ACC112 (cell line): Measurements from ENCODE around the gene ENOPH1.

Experiments
- H2AFZ ChIP-seq: fragments of 200-600 bp; sonication (generic); one replicate; pipeline ENCODE4 v1.6.0; 2017; ENCODE audit warnings: antibody characterized with exemption, low read length; ENCODE audit not compliant: unreplicated experiment
- H3K27ac ChIP-seq: fragments of 200-600 bp; sonication (generic); 2 replicates; pipeline ENCODE4 v1.5.1; 2014; ENCODE audit warnings: low read depth, mild to moderate bottlenecking, antibody characterized with exemption, low read length, moderate library complexity
- H3K27me3 ChIP-seq: fragments of 200-600 bp; sonication (generic); 2 replicates; pipeline ENCODE4 v1.6.1; 2014; ENCODE audit warnings: mild to moderate bottlenecking, antibody characterized with exemption, low read length, moderate library complexity, mixed read lengths; ENCODE audit not compliant: insufficient read depth
- H3K36me3 ChIP-seq: fragments of 200-600 bp; sonication (generic); 2 replicates; pipeline ENCODE4 v1.6.1; 2016; ENCODE audit warnings: mild to moderate bottlenecking, antibody characterized with exemption, low read length, moderate library complexity, mixed read lengths; ENCODE audit not compliant: insufficient read depth
- H3K4me1 ChIP-seq: fragments of 200-600 bp; sonication (generic); one replicate; pipeline ENCODE4 v1.6.1; 2016; ENCODE audit warnings: low read length, mixed read lengths; ENCODE audit not compliant: insufficient read depth, unreplicated experiment, control insufficient read depth
- H3K4me3 ChIP-seq: fragments of 200-600 bp; sonication (generic); 2 replicates; pipeline ENCODE4 v1.5.1; 2014; ENCODE audit warnings: mild to moderate bottlenecking, low read depth, low read length
- H3K79me2 ChIP-seq: fragments of 200-600 bp; sonication (generic); one replicate; pipeline ENCODE4 v1.6.0; 2016; ENCODE audit warnings: low read length; ENCODE audit not compliant: control insufficient read depth, unreplicated experiment, insufficient read depth

Gene ENOPH1

GRCh38 chr4:82489987-82490386 is 59.6 kb downstream of the ENOPH1 start:
- H3K36me3 ChIP-seq, result no peaks in the 10 kb centered on the region
- no peaks in the 10 kb centered on the region for H3K79me2 ChIP-seq
- H3K27me3 ChIP-seq, result no peaks in the 10 kb centered on the region
- H3K27ac ChIP-seq, result no peak overlapping the region
- no peak overlapping the region for H2AFZ ChIP-seq
- H3K4me1 ChIP-seq, result no peaks in the 10 kb centered on the region
- no peak overlapping the region for H3K4me3 ChIP-seq

- Histone ChIP-seq H3K4me1 (no peaks in the 10 kb centered on the region), H3K27ac (no peak overlapping the region), H3K27me3 (no peaks in the 10 kb centered on the region), H3K36me3 (no peaks in the 10 kb centered on the region), H3K4me3 (no peak overlapping the region), H3K79me2 (no peaks in the 10 kb centered on the region), H2AFZ (no peak overlapping the region)
Observed at GRCh38 chr4:82491251-82491960, 61.0 kb downstream of the ENOPH1 start.

DNA sequence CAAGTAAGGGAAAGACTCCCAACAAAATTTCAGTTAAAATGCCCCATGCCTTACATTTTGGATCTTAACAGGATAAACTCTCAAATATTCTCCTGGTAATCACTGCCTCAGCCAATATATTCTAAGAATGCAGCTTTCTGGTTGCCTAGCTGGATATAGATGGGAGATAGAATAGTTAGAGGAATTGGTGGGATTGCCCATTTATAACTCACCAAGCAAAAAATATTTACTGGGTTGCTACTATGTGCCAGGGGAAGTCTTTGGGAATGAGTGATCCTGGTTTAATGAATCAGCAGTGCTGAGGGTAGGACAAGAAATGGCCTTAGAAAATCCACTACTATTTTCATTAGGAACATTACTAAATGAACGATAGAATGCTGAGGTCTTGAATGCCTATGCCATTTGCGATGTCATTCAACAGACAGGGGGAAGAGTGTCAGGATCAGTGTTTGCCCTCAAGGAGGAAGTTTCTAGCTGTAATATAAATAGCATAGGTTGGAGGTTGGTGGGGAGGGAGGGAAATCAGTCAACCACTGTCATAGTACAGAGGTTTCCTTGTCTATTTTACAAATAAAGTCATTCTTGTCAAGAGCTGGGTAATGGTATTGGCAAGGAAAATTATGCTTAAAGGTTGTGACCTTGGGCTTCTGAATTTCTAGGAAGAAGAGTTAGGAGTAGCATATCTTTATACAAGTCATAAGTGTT is 63.5 kb downstream of the ENOPH1 start:
- no peak overlapping the region for H3K4me3 ChIP-seq
- H2AFZ ChIP-seq, result no peak overlapping the region
- no peaks in the 10 kb centered on the region for H3K4me1 ChIP-seq
- H3K36me3 ChIP-seq, result no peaks in the 10 kb centered on the region
- H3K27me3 ChIP-seq, result no peaks in the 10 kb centered on the region
- H3K27ac ChIP-seq, result no peak overlapping the region
- no peaks in the 10 kb centered on the region for H3K79me2 ChIP-seq

DNA sequence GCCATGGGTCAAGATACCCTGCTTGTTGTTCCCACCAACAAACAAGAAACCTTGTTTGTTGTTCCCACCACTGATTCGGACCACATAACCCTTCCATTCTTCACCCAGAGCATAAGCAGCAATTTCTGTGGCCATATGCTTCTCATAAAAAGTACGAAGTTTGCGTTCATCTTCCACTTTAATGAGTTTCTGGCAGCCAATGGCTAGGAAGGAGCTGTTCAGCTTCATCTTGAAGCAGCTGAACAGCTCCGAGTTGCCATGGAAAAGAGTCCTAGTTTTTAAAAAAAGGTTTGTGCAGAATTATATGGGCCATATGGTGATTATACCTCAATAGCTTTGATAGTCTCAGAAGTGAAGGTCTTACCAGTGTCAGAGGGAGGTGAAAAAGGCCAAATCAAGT is 65.3 kb downstream of the ENOPH1 start:
- Histone ChIP-seq H3K79me2 (no peaks in the 10 kb centered on the region), H3K27me3 (no peaks in the 10 kb centered on the region), H3K27ac (no peak overlapping the region), H3K4me3 (no peak overlapping the region), H2AFZ (no peak overlapping the region), H3K4me1 (peaks cover 11% of the 10 kb centered on the region), H3K36me3 (no peaks in the 10 kb centered on the region)

GRCh38 chr4:82496349-82496748 is 66.0 kb downstream of the ENOPH1 start:
- H3K4me1 ChIP-seq, result peaks cover 15% of the 10 kb centered on the region
- H2AFZ ChIP-seq, result no peak overlapping the region
- H3K27ac ChIP-seq, result no peak overlapping the region
- H3K27me3 ChIP-seq, result no peaks in the 10 kb centered on the region
- no peak overlapping the region for H3K4me3 ChIP-seq
- no peaks in the 10 kb centered on the region for H3K36me3 ChIP-seq
- H3K79me2 ChIP-seq, result no peaks in the 10 kb centered on the region

DNA sequence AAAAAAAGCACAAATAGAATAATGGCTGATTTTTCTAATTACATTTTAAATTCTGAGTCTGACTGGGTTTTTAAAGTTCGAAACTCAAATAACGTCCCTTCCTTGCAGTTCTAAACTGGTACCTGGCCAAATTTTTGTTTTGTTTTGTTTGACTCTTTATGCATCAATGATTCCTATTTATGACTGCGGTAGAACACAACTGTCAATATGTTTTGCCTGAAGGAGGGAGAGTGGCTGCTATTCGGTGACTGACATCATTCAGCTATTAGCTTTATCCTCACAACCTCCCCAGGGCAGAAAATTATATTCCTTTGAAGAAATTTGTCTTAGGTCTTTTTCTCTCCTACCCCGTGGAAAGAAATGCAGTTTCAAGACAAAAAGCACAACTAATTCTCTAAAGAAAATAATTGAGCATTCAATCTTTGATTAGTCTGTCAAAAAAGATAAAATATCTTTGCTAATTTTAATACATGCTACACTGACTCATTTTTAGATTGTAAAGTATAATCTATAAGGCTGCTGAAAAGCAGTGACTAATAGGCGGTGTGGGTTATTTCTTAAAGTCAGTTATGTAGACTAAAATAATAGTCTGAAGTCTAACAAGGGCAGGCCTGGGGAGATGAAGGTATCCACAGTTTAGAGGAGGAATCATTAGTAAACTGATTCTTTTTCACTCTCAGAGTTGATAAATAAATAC is 69.5 kb downstream of the ENOPH1 start:
- no peaks in the 10 kb centered on the region for H3K36me3 ChIP-seq
- H3K4me3 ChIP-seq, result peak overlapping the region; percentile 36; the same call in 1 of the 2 replicates
- no peaks in the 10 kb centered on the region for H3K27me3 ChIP-seq
- H3K27ac ChIP-seq, result peak overlapping the region; percentile 43
- no peaks in the 10 kb centered on the region for H3K79me2 ChIP-seq
- peak overlapping the region; percentile 55 for H2AFZ ChIP-seq
- H3K4me1 ChIP-seq, result peaks cover 15% of the 10 kb centered on the region

- no peaks in the 10 kb centered on the region for H3K36me3 ChIP-seq
- H3K27me3 ChIP-seq, result no peaks in the 10 kb centered on the region
- H3K27ac ChIP-seq, result peak overlapping the region; percentile 43
- H2AFZ ChIP-seq, result peak overlapping the region; percentile 55
- peak overlapping the region; percentile 36; the same call in 1 of the 2 replicates for H3K4me3 ChIP-seq
- H3K79me2 ChIP-seq, result no peaks in the 10 kb centered on the region
- peaks cover 15% of the 10 kb centered on the region for H3K4me1 ChIP-seq
Observed at GRCh38 chr4:82500435-82501153, 70.2 kb downstream of the ENOPH1 start.

DNA sequence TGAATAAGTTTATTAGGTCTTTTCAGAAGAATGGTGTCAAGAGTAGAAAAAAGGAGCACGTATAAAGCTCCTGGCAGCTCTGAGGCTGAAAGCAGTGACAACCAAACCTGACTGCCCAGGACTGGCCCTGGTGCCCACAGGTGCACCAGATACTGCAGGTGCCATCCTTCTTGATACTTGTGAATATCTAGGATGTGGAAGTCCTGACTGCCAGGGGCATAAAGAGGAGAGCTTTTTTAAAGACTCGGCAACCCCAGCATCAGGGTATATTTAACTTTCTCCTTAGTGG is 70.7 kb downstream of the ENOPH1 start:
- Histone ChIP-seq H3K4me3 (no peak overlapping the region), H3K79me2 (no peaks in the 10 kb centered on the region), H3K27ac (no peak overlapping the region), H3K27me3 (0 out of 2 replicates have a peak, but pooled peaks cover 1% of the 10 kb centered on the region), H3K4me1 (peaks cover 15% of the 10 kb centered on the region), H3K36me3 (no peaks in the 10 kb centered on the region), H2AFZ (no peak overlapping the region)

GRCh38 chr4:82508011-82508410 is 77.6 kb downstream of the ENOPH1 start:
- no peaks in the 10 kb centered on the region for H3K4me1 ChIP-seq
- H3K27me3 ChIP-seq, result peaks cover 12% of the 10 kb centered on the region; the same call in 1 of the 2 replicates
- H3K36me3 ChIP-seq, result no peaks in the 10 kb centered on the region
- no peaks in the 10 kb centered on the region for H3K79me2 ChIP-seq
- no peak overlapping the region for H3K4me3 ChIP-seq
- H3K27ac ChIP-seq, result no peak overlapping the region
- no peak overlapping the region for H2AFZ ChIP-seq

DNA sequence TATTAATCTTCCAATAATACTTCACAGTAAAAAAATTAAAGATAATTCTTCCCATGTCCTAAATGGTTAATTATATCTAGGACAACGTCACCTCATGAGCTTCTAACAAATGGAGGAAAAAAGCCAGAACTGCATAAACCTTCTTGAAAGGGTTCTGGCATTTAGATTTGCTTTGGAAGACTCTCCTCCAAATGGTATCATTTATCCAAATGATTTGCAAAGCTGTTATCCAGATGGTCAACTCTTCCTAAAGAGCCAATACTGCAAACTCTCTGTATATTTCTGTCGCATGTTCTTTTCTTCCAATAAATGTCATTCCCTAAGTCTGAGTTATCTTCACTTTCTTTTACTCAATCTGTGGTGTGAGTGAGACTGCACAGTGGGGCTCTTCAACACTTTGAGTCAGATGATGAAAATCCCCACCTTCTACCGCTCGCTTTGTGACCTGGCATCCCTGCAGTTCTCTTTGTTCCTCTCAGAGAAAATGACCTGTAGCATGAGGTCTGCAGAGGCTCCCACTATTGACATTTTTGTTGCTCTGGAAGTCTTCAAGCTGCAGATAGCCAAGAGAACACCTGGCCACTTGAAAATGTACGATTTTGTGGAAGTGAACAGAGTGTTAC is 78.5 kb downstream of the ENOPH1 start:
- no peaks in the 10 kb centered on the region for H3K36me3 ChIP-seq
- H3K27ac ChIP-seq, result no peak overlapping the region
- peaks cover 12% of the 10 kb centered on the region; the same call in 1 of the 2 replicates for H3K27me3 ChIP-seq
- H3K4me3 ChIP-seq, result no peak overlapping the region
- no peaks in the 10 kb centered on the region for H3K4me1 ChIP-seq
- H3K79me2 ChIP-seq, result no peaks in the 10 kb centered on the region
- no peak overlapping the region for H2AFZ ChIP-seq
